Eye (tissue), 1 donor: ENCODE measurements around the gene ARHGAP30.
A peak's percentile ranks its signal among the peaks of the same experiment; 100 is the strongest.

Source experiments
- DNase-seq: peaks from one replicate; pipeline ENCODE4 v3.0.0-alpha.2; 2015

ARHGAP30 gene

GRCh38 chr1:161089251-161089924, 19.7 kb upstream of the ARHGAP30 start, which contains the start of gene NECTIN4:
Gene NECTIN4 (minus strand): TSS chr1:161089558. CDS start chr1:161089296, 262 bp downstream.
- DNase-seq, result no peak

- no peak for DNase-seq
Observed at GRCh38 chr1:161088587-161089110, 19.0 kb upstream of the ARHGAP30 start.

- DNase-seq, result no peak
Observed at GRCh38 chr1:161086457-161086856, 16.8 kb upstream of the ARHGAP30 start.

- DNase-seq, result peak; percentile 7
Observed at GRCh38 chr1:161085165-161085564, 15.5 kb upstream of the ARHGAP30 start.

- DNase-seq, result peak; percentile 19
Observed at GRCh38 chr1:161084597-161084988, 14.9 kb upstream of the ARHGAP30 start.

- no peak for DNase-seq
Observed at GRCh38 chr1:161083748-161084596, 14.3 kb upstream of the ARHGAP30 start.

GRCh38 chr1:161082996-161083747, 13.5 kb upstream of the ARHGAP30 start:
- peak; percentile 26 for DNase-seq

- DNase-seq, result no peak
Observed at GRCh38 chr1:161082483-161082882, 12.8 kb upstream of the ARHGAP30 start.

- DNase-seq, result no peak
Observed at GRCh38 chr1:161081519-161081918, 11.8 kb upstream of the ARHGAP30 start.

GRCh38 chr1:161080441-161081405, 11.0 kb upstream of the ARHGAP30 start:
- no peak for DNase-seq

GRCh38 chr1:161079436-161080110, 9.9 kb upstream of the ARHGAP30 start:
- DNase-seq, result no peak

- no peak for DNase-seq
Observed at GRCh38 chr1:161077426-161077825, 7.7 kb upstream of the ARHGAP30 start.

GRCh38 chr1:161076410-161076809, 6.7 kb upstream of the ARHGAP30 start:
- DNase-seq, result no peak

- peak; percentile 25 for DNase-seq
Observed at GRCh38 chr1:161074676-161075368, 5.1 kb upstream of the ARHGAP30 start.

- no peak for DNase-seq
Observed at GRCh38 chr1:161073474-161074121, 3.9 kb upstream of the ARHGAP30 start.

GRCh38 chr1:161072751-161073449, 3.2 kb upstream of the ARHGAP30 start:
- peak; percentile 13 for DNase-seq

- DNase-seq, result peak; percentile 38
Observed at GRCh38 chr1:161071886-161072371, 2.2 kb upstream of the ARHGAP30 start.

- DNase-seq, result no peak
Observed at GRCh38 chr1:161070761-161071160, 1.1 kb upstream of the ARHGAP30 start.

- DNase-seq, result no peak
Observed at GRCh38 chr1:161069241-161069640, 450 bp downstream of the ARHGAP30 start.
